Activated naive CD8-positive, alpha-beta T cell treated with anti-CD3 and anti-CD28 coated beads, Interleukin-2, amount 50 U/mL, for 16 hours (primary cell): ENCODE data around the gene NUP210L.
"Not testable (repeated sequence)": the region's sequence is repeated elsewhere in the genome, so short reads cannot be mapped to it uniquely, and the experiment has no call there.

ENCODE experiments used
- DNase-seq: peaks from one replicate; pipeline ENCODE4 v3.0.0-alpha.2; 2020; ENCODE audit warnings: low read depth, low spot score

NUP210L gene

DNA sequence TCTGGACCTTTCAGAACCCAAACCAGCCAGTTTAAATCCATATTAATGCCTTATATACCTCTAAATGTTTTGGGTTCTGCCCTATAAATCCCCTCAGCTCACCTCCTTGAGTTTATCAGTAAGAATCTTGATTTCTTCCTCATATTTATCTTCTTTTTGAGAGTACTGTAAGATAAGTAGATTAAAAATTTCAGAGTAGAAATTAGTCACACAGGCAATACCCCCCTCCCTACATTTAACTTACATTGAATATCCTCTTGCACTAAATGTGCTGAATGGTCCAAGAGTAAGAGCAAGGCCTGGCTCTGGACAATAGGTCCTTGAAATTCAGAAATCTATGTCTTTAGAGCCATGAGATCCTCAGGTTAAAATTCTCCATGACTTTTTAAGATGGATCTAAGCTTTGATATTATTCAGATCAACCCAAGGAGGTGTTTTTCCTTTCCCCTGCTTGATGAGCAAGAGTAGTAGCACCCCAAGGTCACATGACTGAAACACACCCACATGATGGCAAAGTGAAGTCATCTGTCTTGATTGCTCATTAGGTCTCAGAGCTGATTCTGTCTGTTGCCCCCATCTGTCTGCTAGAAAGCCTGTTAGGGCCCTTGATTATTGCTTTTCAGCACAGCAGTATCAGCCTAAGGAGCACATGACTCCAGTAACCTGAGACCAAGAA is 15.8 kb upstream of the NUP210L start:
- DNase-seq, result peak; percentile 46

DNA sequence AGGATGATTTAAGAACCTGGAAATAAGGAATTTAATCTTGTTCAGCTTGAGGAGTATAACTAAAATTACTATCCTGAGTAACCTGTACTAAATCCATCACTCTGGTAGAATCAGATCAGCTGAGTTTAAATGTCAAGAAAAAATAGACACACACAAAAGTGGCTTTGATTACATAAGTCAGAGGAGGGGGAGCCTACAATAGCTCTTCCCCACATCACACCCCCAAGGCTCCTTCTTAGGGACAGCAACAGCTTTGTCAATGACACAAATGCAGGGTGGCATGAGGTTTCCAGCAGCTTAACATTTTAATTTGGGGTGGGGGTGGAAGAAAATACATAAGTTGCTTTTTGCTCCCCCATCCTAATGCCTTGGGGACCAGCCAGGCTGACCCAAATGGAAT is 12.6 kb upstream of the NUP210L start:
- no peak for DNase-seq

DNA sequence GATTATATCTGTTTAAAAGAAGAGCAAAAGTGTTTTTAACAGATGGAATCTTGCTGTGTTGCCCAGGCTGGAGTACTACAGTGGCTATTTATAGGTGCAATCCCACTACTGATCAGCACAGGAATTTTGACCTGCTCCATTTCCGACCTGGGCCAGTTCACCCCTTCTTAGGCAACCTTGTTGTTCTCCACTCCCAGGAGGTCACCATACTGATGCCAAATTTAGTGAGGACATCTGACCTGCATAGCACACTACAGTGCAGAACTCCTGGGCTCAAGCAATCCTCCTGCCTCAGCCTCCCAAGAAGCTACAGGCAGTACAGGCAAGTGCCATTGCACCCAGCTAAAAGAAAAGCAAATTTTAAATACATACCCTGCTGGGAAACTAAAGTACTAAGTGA is 11.3 kb upstream of the NUP210L start:
- no peak for DNase-seq

DNA sequence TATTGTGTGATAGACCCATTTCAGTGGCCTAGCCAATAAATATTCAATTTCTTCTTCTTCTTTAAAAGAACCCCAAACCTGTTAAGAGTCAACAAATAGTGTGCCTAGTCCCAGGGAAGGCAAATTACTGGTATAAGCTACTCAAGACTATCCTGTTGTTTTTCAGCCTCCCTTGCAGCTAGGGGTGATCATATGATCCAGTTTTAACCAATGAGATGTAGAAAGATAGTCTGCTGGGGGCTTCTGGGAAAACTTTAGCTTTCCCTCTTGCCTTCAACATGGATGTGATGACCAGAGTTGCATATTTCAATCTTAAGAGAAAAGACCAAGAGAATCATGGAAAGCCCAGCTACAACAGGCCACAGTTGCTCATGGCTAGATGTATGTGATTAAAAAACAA is 4.7 kb upstream of the NUP210L start:
- no peak for DNase-seq

DNA sequence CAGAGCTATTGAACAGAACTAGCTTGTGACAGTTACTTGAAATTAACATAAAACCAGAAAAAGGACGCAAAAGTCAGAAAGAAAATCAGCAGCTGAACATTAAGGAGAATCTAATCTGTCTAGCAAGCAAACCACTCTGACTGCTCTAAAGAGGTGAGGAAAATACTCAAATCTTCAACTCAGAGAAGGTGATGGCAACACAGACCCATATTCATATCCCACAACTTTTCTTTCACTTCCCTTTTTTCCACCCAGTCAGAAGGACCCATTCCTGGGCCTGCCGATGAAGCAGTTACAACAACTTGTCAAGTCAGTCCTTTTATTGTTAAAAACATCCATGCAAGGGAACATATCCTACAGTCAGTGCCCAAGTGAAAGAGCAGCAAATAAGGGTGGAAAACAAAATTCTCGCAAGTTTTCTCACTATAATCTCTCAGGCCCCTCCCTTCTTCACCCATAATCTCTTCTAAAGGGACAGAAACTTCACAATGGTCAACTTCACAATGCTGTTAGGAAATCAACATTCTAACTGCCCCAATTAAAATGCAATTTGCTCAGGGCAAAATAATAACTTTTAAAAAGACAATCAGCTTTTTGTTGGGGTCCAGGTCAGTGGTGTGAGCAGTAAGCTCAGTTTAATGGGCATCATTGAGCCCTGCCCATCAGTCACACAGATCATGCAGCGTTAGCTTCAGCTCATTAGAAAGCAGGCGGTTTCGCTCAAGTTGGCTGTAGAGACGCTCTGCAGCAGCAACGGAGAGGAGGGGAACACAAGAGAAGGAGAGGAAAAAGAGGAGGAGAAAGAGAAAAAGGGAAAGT is 3.6 kb upstream of the NUP210L start:
- DNase-seq, result no peak

DNA sequence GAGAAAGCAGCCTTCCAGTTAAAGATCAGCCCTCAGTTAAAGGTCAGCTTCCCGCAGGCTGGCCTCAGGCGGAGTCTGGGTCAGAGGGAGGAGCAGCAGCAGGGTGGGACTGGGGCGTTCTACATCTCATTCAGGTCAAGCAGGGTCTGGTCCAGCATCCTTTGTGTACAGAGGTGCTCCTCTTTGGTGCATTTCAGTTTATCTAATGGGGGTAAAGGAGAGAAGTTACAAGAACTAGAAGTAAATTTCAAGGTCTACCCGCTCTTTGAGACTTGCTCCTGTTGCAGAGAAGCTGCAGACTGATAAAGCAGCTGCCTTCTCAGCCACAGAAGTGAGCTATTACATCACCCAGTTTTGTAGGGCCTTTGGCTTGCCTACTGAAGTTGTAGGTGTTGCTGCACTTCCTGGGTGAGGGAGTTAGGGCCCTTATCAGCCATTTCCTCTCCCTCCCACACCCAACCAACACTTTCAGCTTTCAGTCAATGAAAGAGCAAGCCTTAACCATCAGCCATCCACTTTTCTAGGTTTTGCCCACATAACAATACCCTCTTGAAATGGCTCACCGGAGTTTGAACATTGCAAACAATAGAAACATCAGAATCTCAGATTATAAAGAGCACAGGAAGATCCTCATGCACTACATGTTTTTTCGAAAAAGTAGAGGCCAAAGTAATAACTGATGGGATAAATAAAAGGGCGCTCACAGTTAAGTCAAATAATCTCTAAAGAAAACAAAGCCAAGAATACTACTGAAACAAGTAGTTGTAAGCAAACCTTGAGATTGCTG is 2.8 kb upstream of the NUP210L start:
- DNase-seq, result peak; percentile 42

DNA sequence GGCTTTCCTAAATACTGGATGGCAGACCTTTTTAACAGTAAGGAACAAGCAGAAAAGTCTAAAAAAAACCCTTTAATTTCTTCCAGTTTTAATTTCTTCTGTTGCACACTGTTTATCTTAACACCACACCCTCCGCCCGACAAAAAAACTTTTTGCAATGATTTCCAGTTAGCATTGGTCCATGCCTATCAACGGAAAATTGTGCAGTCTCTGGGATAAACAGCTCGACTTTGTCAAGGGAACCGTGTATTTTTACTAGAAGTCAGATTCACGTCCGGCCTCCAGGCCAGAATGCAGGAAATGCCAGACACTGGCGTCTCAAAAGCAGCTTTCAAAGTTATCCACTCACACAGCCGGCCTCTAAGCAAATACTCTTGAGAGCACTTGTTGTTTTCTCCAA is 378 bp upstream of the NUP210L start:
- no peak for DNase-seq

DNA sequence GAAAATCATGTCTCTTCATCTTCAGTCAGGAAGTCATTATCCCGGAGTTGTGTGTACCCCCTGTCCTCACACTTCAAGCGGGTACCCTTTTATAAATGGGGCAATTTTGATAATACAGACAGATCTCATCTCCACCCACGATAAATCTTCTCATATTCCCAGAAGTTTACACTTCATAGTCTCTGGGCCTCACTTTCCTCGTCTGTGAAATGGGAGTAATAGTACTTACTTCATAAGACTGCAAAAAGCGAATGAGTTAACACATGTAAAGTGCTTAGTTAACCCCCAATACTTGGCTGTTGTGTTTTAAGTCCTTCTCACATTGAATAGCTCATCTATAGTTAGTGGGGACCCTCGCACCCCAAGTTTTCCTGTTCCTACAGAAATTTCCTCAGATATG is 820 bp downstream of the NUP210L start:
- no peak for DNase-seq

DNA sequence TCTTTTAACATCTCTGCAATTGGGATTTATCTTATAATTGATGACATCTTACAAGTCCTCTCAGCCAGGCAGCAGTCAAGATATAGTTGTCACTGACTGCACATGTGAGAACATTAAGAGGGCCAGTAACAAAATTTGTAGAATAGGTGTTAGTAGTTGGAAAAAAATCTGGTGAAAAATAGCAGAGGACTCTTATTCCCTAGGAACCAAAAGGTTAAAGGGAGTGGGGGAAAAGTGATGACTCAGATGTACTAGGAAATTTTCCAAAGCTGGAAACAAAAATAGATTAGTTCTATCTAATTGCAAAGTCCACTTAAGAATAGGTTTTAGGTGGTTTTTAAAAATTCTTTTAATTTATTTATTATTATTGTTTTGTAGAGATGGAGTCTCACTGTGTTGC is 3.6 kb downstream of the NUP210L start:
- DNase-seq, result no peak

DNA sequence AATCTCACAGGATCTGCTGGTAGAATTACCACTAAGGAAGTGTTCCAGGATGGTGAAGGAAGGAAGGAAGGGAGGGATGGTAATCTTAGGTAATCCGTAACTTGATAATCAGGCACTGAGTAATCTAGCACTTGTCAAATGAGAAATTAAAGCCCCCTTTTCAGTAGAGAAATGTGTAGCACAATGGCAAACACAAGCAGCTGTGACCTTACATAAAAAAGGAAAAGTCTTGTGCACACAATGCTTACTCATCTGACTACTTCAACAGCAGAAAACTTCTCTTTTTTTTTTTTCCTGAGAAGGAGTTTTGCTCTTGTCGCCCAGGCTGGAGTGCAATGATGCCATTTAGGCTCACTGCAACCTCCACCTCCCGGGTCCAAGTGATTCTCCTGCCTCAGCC is 6.1 kb downstream of the NUP210L start:
- no peak for DNase-seq

DNA sequence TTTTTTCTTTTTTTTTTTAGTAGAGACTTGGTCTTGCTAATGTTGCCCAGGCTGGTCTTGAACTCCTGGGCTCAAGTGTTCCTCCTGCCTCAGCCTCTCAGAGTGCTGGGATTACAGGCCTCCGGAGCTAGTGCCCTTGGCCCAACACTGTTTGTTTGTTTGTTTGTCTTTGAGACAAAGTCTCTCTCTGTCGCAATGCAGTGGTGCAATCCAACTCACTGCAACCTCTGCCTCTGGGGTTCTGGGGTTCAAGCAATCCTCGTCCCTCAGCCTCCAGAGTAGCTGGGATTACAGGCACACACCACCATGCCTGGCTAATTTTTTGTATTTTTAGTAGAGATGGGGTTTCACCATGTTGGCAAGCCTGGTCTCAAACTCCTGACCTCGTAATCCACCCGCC is 7.4 kb downstream of the NUP210L start:
- not testable (repeated sequence) for DNase-seq

DNA sequence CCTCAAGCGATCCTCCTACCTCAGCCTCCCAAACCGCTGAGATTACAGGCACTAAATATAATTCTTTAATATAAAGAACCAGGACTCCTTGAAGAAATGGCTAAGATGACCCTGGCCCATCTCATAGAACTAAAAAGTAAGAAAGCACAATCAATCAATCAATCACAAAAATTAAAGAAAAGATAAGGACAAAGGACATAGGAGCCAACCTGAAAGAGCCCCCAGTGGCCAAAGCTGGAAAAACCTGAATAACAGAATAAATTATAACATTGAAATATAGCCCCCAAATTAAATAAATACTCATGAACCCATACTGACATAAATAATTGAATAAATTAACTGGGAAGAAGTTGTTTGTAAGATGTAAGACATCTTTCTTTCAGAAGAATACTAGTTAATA is 8.9 kb downstream of the NUP210L start:
- DNase-seq, result no peak

DNA sequence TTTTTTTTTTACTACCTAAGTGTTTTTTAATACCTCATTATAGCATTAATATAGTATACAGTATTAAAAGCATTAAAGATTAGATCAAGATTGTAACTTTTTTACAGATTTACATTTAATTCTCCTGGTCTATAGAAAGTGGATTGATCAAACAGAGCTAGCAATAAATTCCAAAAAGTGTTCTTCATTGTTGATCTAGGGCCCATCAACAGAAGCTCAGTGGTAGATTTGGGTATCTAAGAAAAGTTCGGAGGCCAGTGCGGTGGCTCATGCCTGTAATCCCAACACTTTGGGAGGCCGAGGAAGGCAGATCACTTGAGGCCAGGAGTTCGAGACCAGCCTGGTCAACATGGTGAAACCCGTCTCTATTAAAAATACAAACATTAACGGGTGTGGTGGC is 12.5 kb downstream of the NUP210L start:
- no peak for DNase-seq

DNA sequence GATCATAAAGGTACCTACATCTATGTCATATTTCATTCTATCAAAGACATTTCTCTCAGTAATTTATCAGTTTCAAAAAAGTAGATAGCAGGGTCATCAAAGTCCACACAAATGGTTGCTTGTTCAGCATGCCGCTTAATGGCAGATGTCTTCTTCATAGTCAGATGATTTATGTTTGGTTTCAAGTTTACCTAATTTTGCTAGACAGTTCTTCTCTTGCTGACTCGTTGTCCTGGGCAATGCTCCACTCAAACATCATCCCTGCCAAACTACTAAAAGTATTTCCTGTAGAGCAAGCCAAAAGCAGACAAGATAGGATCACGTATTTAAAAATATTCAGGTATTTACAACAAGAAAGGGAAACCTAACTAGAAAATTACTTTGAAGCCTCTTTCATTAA is 13.6 kb downstream of the NUP210L start:
- no peak for DNase-seq

DNA sequence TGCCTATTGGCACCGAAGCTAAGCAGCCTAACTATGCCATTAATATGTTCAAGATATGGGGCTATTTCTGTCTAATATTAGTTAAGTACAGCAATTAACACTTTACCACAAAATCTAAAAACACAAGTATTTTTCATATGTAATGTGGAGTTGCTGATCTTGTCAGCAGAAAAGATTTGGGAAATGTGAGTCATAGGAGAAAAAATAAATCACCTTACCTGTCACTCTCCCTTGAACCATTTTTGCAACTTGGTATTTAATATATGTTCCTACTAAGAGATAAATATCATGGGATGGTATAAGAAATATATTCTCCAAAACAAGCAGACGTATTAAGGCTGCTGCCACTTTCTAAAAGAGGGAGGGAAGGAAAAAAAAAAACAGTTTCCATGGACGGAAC is 17.0 kb downstream of the NUP210L start:
- DNase-seq, result no peak

DNA sequence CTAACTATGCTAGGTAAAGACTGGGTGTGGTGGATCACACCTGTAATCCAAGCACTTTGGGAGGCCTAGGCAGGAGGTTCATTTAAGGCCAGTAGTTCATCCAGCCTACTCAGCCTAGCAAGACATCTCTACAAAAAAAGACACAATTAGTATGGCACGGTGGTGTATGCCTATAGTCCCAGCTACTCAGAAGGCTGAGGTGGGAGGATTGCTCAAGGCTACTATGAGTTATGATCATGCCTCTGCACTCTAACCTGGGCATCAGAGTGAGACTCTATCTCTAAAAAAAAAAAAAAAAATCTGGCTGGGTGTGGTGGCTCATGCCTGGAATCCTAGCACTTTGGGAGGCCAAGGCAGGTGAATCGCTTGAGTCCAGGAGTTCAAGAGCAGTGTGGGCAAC is 21.6 kb downstream of the NUP210L start:
- no peak for DNase-seq

DNA sequence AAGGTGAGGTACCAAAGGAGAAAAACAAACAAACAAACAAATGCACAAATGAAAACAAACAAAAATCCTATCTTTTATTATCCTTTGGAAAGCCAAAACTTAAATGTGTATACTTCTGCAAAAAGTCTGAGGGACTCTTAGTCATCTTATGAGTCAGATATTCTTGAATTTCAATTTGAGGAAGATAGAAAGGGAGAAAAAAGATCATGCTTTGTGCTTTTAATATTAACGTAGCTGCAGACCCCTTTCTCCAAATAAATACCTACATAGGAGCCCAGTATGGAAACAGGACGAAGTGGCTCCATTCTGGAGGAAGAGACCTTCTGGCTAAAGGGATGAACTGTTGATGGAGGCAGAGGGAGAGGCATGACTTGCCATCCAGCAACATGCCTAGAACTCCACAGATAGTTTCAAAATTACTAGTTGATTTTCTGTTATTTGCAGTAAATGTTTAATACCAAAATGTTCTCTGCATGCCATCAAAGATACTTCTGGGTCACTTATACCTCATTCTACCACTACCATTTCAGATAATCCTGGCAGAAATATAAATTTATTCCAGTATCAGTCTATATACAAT is 25.4 kb downstream of the NUP210L start:
- DNase-seq, result no peak

DNA sequence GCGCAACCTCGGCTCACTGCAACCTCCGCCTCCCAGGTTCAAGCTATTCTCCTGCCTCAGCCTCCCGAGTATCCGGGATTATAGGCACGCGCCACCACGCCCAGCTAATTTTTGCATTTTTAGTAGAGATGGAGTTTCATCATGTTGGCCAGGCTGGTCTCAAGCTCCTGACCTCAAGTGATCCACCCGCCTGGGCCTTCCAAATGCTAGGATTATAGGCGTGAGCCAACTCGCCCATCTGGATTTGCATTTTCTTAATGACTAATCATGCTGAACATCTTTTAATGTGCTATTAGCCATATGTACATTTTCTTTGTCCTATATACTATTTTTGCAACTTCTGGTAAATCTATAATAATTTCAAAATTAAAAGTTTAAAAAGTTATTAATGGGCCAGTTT is 31.7 kb downstream of the NUP210L start:
- DNase-seq, result not testable (repeated sequence)

DNA sequence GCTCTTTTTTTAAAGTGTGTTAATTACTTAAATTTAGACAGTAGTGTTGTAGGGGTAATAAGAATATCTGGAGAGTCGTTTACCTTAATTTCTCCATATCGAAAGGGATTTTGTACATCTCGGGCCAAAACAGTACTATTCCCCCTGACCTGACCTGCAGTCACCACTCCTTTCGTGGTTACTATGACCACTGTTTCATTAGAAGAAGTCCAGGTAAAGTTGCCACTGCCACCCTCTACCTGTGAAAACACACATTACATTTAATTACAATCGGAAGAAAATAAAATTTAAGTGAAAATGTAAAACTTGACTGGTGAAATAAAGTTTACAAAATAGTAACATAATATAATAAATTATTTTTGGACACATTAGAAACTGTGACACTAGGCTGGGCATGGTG is 37.2 kb downstream of the NUP210L start:
- no peak for DNase-seq

DNA sequence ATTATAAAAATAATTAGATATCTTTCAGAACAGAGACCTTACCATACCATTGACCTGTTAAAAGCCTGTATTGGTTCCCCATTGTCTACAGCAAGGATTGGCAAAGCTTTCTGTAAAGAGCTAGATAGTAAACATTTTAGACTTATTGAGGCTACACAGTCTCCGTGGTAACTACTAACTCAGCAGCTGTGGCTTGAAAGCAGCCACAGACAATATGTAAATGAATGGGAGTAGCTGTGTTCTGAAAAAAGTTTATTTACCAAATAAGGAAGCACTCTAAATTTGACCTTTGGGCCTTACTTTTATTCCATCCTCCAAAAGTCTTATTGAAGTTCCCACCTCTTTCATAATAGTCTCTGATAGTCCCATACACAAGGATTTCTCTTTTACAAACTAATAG is 39.7 kb downstream of the NUP210L start:
- no peak for DNase-seq

DNA sequence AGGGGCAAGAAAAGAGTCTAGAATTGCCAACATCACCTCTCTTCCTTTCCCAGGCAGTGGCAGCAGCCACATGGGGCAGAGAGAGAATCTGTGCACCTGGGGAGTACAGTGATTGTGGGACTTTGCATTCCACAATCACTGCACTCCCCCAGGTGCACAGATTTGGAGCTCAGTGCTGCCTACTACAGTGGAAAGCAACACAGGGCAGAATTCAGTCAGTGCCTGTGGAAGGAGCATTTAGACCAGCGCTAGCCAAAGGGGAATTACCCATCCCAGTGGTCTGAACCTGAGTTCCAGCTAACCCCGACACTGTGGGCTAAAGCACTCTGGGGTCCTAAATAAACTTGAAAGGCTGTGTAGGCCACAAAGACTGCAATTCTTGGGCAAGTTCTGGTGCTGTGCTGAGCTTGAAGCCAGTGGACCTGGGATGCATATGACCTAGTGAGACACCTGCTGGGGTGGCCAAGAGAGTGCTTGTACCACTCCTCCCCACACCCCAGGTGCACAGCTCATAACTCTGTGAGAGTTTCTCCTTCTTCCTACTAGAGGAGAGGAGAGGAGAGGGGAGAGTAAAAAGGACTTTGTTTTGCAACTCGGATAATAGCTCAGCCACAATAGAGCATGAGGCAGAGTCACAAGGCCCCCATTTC is 50.3 kb downstream of the NUP210L start:
- DNase-seq, result no peak

DNA sequence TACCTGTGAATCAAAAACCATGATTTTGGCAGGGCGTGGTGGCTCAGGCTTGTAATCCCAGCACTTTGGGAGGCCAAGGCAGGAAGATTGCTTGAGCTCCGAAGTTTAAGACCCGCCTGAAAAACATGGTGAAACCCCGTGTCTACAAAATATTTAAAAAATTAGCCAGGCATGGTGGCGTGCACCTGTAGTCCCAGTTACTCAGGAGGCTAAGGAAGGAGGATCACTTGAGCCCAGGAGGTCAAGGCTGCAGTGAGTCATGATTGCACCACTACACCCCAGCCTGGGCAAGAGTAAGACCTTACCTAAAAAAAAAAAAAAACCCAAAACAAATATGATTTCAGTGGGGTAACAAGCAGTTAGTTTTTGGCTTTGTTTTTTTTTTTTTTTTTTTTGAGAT is 54.7 kb downstream of the NUP210L start:
- not testable (repeated sequence) for DNase-seq
